GM12892 (cell line): ENCODE measurements around the gene NCAM1.

Experiments used
- POLR2A ChIP-seq: IDR thresholded peaks from 2 replicates; pipeline ENCODE4 v1.6.1; 2011; ENCODE audit warnings: low read depth, low read length, control low read depth
- POLR2AphosphoS5 ChIP-seq: IDR thresholded peaks from 2 replicates; pipeline ENCODE4 v1.6.1; 2011; ENCODE audit warnings: low read depth, low read length, control low read depth

- TF ChIP-seq POLR2A = no peak
- no peak for TF ChIP-seq POLR2AphosphoS5
Observed at GRCh38 chr11:113184498-113184897, 223.3 kb downstream of the NCAM1 start.
